HEK293 (cell line): ENCODE data around the gene GIMAP5.

Experiments
- CTCF ChIP-seq: fragments of 450-650 bp; formaldehyde crosslinking; IDR thresholded peaks from 2 replicates; pipeline ENCODE4 v1.5.1; 2016; ENCODE audit warnings: missing biosample characterization, missing genetic modification characterization
- PBX3 ChIP-seq: sonication (generic); formaldehyde crosslinking; IDR thresholded peaks from 2 replicates; pipeline ENCODE4 v1.8.1; 2022; ENCODE audit warnings: mild to moderate bottlenecking, moderate library complexity, missing genetic modification reagents
- ZNF138 ChIP-seq: fragments of 450-650 bp; formaldehyde crosslinking; IDR thresholded peaks from 2 replicates; pipeline ENCODE4 v1.5.1; 2016; ENCODE audit warnings: missing biosample characterization, missing genetic modification characterization, borderline replicate concordance
- ZNF624 ChIP-seq: fragments of 450-650 bp; formaldehyde crosslinking; IDR thresholded peaks from 2 replicates; pipeline ENCODE4 v1.5.1; 2017; ENCODE audit warnings: missing biosample characterization, missing genetic modification characterization
- ZNF768 ChIP-seq: fragments of 450-650 bp; formaldehyde crosslinking; IDR thresholded peaks from 2 replicates; pipeline ENCODE4 v1.5.1; 2018; ENCODE audit warnings: missing biosample characterization, mild to moderate bottlenecking, missing genetic modification characterization

DNA sequence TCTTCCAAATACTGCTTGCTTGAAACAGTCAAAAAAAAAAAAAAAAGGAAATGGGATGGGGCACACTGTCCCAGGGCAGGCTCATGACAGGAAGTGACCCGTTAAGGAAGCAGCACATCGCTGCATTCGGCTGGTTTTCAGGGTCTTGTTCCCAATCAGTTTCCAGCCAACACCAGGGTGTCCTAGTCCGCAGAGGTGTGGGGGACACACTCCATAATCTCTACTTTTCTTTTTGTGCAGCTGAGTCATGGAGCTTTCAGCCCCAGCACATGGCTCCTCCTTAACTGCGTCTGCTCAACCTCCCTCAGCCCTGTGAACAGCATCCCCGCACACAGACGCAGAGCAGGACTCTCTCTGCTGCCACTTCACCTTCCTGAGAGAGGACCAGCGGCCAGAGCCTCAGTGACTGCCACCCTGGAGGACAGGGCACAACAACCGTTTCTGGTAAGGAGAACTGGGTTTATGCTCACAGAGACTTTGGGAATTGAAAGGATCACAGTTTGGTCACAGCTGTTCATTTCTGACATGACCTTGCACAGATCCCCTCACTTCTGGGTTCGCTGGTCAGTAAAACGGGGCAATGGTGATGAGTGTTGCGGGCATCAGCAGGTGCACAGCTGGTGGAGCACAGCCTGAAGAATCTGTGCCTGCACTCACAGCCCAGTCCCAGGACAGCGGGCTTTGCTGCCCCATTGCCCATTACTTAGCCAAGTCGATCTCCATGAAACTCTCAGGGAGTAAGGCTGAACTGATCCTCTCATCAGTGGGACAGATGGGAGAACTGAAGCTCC, at the start of gene GIMAP5:
- TF ChIP-seq ZNF138 (tag by site-specific recombination), result no peak
- no peak for TF ChIP-seq CTCF (tag by site-specific recombination)
- no peak for TF ChIP-seq ZNF768
- no peak for TF ChIP-seq ZNF624
- no peak for TF ChIP-seq PBX3
